Endodermal cell (in vitro differentiated cells): ENCODE data around the gene LRP4. TPM values are rescaled to one million over a fixed set of nuclear protein-coding genes. Genes with fewer than 3 reads are reported as not detected.

Source experiments
- DNase-seq: peaks from one replicate; pipeline ENCODE4 v3.0.0-alpha.2; 2017
- H3K27ac ChIP-seq: 2 replicates; pipeline ENCODE4 v1.5.1; 2013; ENCODE audit warnings: mild to moderate bottlenecking, low read depth, low read length, moderate library complexity
- H3K27me3 ChIP-seq: 2 replicates; pipeline ENCODE4 v1.6.1; 2013; ENCODE audit warnings: mild to moderate bottlenecking, low read length, moderate library complexity; ENCODE audit not compliant: insufficient read depth, control insufficient read depth, poor library complexity, severe bottlenecking
- H3K36me3 ChIP-seq: 2 replicates; pipeline ENCODE4 v1.7.0; 2013; ENCODE audit warnings: mild to moderate bottlenecking, low read length, moderate library complexity; ENCODE audit not compliant: control insufficient read depth, insufficient read depth
- H3K4me1 ChIP-seq: one replicate; pipeline ENCODE4 v1.7.0; 2013; ENCODE audit warnings: low read length; ENCODE audit not compliant: control insufficient read depth, insufficient read depth
- H3K4me3 ChIP-seq: 2 replicates; pipeline ENCODE4 v1.5.1; 2013; ENCODE audit warnings: mild to moderate bottlenecking, low read length, moderate library complexity
- H3K9ac ChIP-seq: 2 replicates; pipeline ENCODE4 v1.6.1; 2013; ENCODE audit warnings: mild to moderate bottlenecking, low read length, moderate library complexity; ENCODE audit not compliant: poor library complexity, severe bottlenecking; ENCODE audit errors: extremely low read depth
- H3K9me3 ChIP-seq: 2 replicates; pipeline ENCODE4 v1.6.1; 2013; ENCODE audit warnings: mild to moderate bottlenecking, low read length, moderate library complexity; ENCODE audit not compliant: control insufficient read depth
- H3K27ac Mint-ChIP-seq: 2 replicates; pipeline ENCODE4 v1.8.0; 2020; ENCODE audit warnings: mixed read lengths
- H3K27me3 Mint-ChIP-seq: 2 replicates; pipeline ENCODE4 v1.8.0; 2021; ENCODE audit warnings: mild to moderate bottlenecking, mixed read lengths; ENCODE audit not compliant: insufficient read depth
- H3K36me3 Mint-ChIP-seq: 2 replicates; pipeline ENCODE4 v1.8.0; 2020; ENCODE audit warnings: low read depth, mixed read lengths
- H3K4me1 Mint-ChIP-seq: 2 replicates; pipeline ENCODE4 v1.8.0; 2020; ENCODE audit warnings: mixed read lengths
- H3K4me3 Mint-ChIP-seq: 2 replicates; pipeline ENCODE4 v1.8.0; 2020; ENCODE audit warnings: mild to moderate bottlenecking, moderate library complexity, mixed read lengths
- H3K9me3 Mint-ChIP-seq: 2 replicates; pipeline ENCODE4 v1.8.0; 2020; ENCODE audit warnings: mild to moderate bottlenecking, mixed read lengths
- CTCF ChIP-seq: fragments of 200-600 bp; sonication (generic); conservative IDR thresholded peaks from 2 replicates; pipeline ENCODE4 v1.5.0; 2021; ENCODE audit warnings: antibody characterized with exemption, mild to moderate bottlenecking
- whole genome bisulfite sequencing, 2 experiments: methylation state at CpG; one replicate each; pipeline versions ENCODE4 v1.1.5 to v1.1.7; 2013; ENCODE audit warnings: missing lambda C conversion rate in 2 of 2, mixed read lengths in 1 of 2; ENCODE audit not compliant: insufficient coverage in 1 of 2, insufficient read length in 1 of 2; 5-methylcytosine and 5-hydroxymethylcytosine counted together
- total RNA-seq, 2 donors: library from RNA; stranded (reverse); fragmentation: NEBNext Ultra II Directional in 1 of 2; extraction: Animal tissue kit (Norgen Biotek cat#: 25700) in 1 of 2; gene quantifications; 2 replicates in 1 of 2; 3 replicates in 1 of 2; pipeline ENCODE4 v1.2.1, GENCODE V29; 2021

The LRP4 gene
- total RNA-seq, 2 donors from 2014 or later: 12.6 to 13.6 TPM

- H3K27ac Mint-ChIP-seq: no peak overlapping the region
- no peaks in the 10 kb centered on the region for H3K4me1 ChIP-seq
- WGBS, 2 experiments: 95 to 96% methylated on average over 12 to 13 of the region's 13 CpGs
- no peak for TF ChIP-seq CTCF
- H3K36me3 Mint-ChIP-seq: peaks cover 23% of the 10 kb centered on the region
- H3K4me1 Mint-ChIP-seq: no peaks in the 10 kb centered on the region
- H3K27ac ChIP-seq: no peak overlapping the region
- no peak overlapping the region for H3K4me3 Mint-ChIP-seq
- no peaks in the 10 kb centered on the region for H3K27me3 ChIP-seq
- no peaks in the 10 kb centered on the region for H3K27me3 Mint-ChIP-seq
- H3K9me3 ChIP-seq: no peaks in the 10 kb centered on the region
- peaks cover 7% of the 10 kb centered on the region for H3K9me3 Mint-ChIP-seq
- DNase-seq: no peak
- no peak overlapping the region for H3K4me3 ChIP-seq
- H3K36me3 ChIP-seq: peaks cover 6% of the 10 kb centered on the region
- H3K9ac ChIP-seq: no peak overlapping the region
These were observed 18.8 kb downstream of the LRP4 start for GRCh38 chr11:46899501-46900025.

GRCh38 chr11:46898396-46899095 lies 19.8 kb downstream of the LRP4 start:
- Mint-ChIP-seq H3K4me1 (no peaks in the 10 kb centered on the region), H3K27me3 (no peaks in the 10 kb centered on the region), H3K27ac (no peak overlapping the region), H3K4me3 (no peak overlapping the region), H3K36me3 (peaks cover 23% of the 10 kb centered on the region), H3K9me3 (peaks cover 7% of the 10 kb centered on the region)
- Histone ChIP-seq H3K4me3 (no peak overlapping the region), H3K36me3 (peaks cover 6% of the 10 kb centered on the region), H3K9ac (no peak overlapping the region), H3K27me3 (no peaks in the 10 kb centered on the region), H3K4me1 (no peaks in the 10 kb centered on the region), H3K9me3 (no peaks in the 10 kb centered on the region), H3K27ac (no peak overlapping the region)
- peak; percentile 34 for DNase-seq
- TF ChIP-seq CTCF: no peak
- 96 to 100% methylated on average over 8 to 17 of the region's 17 CpGs for WGBS, 2 experiments

GRCh38 chr11:46896719-46897406 lies 21.5 kb downstream of the LRP4 start:
- DNase-seq: no peak
- peaks cover 6% of the 10 kb centered on the region for H3K36me3 ChIP-seq
- no peak overlapping the region for H3K27ac Mint-ChIP-seq
- WGBS, 2 experiments: 92 to 97% methylated on average over 7 to 10 of the region's 10 CpGs
- H3K4me3 ChIP-seq: no peak overlapping the region
- H3K9me3 ChIP-seq: no peaks in the 10 kb centered on the region
- no peaks in the 10 kb centered on the region for H3K4me1 ChIP-seq
- H3K27me3 ChIP-seq: no peaks in the 10 kb centered on the region
- no peak overlapping the region for H3K27ac ChIP-seq
- H3K4me1 Mint-ChIP-seq: no peaks in the 10 kb centered on the region
- peaks cover 27% of the 10 kb centered on the region for H3K36me3 Mint-ChIP-seq
- no peak overlapping the region for H3K9ac ChIP-seq
- peaks cover 7% of the 10 kb centered on the region for H3K9me3 Mint-ChIP-seq
- no peaks in the 10 kb centered on the region for H3K27me3 Mint-ChIP-seq
- peak; percentile 65 for TF ChIP-seq CTCF
- no peak overlapping the region for H3K4me3 Mint-ChIP-seq
